Measurements from ENCODE around the gene SLC44A3.

Gene SLC44A3

GRCh38 chr1:94778808-94779207 lies 41.3 kb upstream of the SLC44A3 start:
- peak overlapping the region; percentile 78 for H3K27ac ChIP-seq
- TF ChIP-seq ZFX (IDR thresholded peaks at IDR 0.05; ENCODE audit: borderline replicate concordance), result no peak

DNA sequence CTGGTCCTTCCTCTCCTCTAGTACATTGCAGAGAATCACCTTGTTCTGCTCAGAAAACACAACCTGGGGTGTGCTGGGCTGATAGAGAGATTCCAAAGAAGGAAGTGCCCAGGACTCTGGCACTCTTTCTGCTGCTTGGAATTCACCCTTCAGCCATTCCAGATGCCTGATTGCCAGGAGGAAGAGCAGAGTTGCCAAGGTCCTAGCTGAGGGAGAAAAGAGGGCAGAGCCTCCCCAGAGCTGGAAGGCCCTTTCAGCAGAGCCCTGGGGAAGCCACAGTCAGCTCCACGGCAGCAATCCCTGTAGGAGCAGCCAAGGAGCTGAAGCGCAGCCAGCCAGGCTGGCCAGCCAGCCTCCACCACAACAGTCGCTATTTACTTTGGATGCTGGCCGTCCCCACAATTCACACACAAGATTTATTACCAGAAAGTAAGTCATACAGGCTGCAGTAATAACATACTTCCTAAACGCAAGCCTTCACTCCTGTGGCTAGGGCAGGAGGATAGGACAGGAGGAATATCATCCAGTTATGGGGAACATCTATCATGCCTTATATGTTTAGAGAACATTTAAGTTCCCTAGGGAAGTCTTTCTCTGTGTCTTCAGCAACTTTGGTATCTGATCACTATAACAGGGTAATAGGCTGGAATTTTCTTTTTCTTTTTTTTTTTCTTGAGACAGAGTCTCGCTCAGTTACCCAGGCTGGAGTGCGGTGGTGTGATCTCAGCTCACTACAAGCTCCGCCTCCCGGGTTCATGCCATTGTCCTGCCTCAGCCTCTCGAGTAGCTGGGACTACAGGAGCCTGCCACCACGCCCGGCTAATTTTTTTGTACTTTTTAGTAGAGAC lies 36.6 kb upstream of the SLC44A3 start:
- TF ChIP-seq CTCF (IDR thresholded peaks at IDR 0.05), result no peak
- no peak for TF ChIP-seq ZFX (IDR thresholded peaks at IDR 0.05; ENCODE audit: borderline replicate concordance)
- H3K27ac ChIP-seq, result peak overlapping the region; percentile 78

GRCh38 chr1:94784190-94784515 lies 36.0 kb upstream of the SLC44A3 start:
- TF ChIP-seq ZFX (IDR thresholded peaks at IDR 0.05; ENCODE audit: borderline replicate concordance), result no peak
- TF ChIP-seq CTCF (IDR thresholded peaks at IDR 0.05), result no peak
- peak overlapping the region; percentile 78 for H3K27ac ChIP-seq

- H3K27ac ChIP-seq, result no peak overlapping the region
- TF ChIP-seq ZFX (IDR thresholded peaks at IDR 0.05; ENCODE audit: borderline replicate concordance) (no peak), CTCF (IDR thresholded peaks at IDR 0.05) (no peak)
Observed at GRCh38 chr1:94787691-94788090, 32.5 kb upstream of the SLC44A3 start.

DNA sequence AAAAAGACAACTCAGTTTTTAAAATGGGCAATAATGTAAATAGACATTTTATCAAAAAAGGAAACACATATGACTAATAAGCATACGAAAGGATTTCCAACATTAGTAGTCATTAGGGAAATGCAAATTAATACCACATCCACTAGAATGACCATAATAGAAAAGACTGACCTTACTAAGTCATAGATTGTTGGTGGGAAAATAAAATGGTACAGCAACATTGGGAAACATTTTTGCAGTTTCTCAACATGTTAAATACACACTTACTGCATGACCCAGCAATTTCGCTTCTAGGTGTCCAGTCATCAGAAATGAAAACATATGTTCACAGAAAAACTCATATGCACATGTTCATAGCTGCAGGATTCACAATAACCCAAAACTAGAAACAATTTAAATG lies 29.9 kb upstream of the SLC44A3 start:
- H3K27ac ChIP-seq, result no peak overlapping the region
- TF ChIP-seq ZFX (IDR thresholded peaks at IDR 0.05; ENCODE audit: borderline replicate concordance), result no peak
- no peak for TF ChIP-seq CTCF (IDR thresholded peaks at IDR 0.05)

GRCh38 chr1:94790670-94791069 lies 29.5 kb upstream of the SLC44A3 start:
- TF ChIP-seq CTCF (IDR thresholded peaks at IDR 0.05), result no peak
- H3K27ac ChIP-seq, result no peak overlapping the region

DNA sequence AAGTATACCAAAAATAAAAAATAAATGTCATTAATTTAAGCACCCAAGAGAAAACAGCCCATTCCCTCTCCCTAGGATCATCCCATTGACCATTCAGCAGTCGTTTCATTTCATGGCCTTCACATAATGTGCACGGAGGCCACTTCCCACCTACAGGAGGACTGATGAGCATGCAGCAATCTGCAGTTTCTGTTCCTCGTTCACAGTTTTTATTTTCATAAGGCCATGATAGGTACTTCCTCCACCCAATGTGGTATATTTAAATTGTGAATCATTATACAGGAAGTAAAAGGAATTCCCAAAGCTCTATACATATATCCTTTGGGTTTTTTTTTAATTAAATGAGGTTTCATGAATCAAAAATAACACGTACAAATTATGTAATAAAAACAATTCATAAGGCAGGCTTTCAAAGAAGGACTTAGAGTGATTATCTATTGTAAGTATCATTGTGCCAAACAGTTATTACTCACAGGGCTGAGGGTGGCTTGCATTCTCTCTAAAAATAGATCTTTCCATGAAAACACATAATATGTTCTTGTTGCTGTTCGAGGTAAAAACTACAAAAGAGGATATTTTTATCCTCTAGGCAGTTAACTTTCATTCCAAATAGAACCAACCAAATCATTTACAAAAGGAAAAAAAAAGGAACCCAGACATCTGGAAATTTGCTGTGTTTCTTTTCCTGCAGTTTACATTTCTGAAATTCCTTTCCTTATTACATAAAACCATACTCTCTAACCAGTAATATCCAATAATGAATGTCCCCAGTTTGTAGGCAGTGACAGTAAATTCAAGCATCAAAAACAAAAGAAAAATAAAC lies 27.5 kb upstream of the SLC44A3 start:
- TF ChIP-seq CTCF (IDR thresholded peaks at IDR 0.05), result no peak
- no peak for TF ChIP-seq ZFX (IDR thresholded peaks at IDR 0.05; ENCODE audit: borderline replicate concordance)
- no peak overlapping the region for H3K27ac ChIP-seq
